Fibroblast of pulmonary artery (primary cell): ENCODE results near the gene SLC6A8.

Source experiments
- DNase-seq: peaks from one replicate; pipeline ENCODE4 v3.0.0-alpha.2; 2010; ENCODE audit warnings: low read depth
- H3K4me3 ChIP-seq: replicated peaks from 2 replicates; pipeline ENCODE4 v1.5.1; 2011; ENCODE audit warnings: low read depth, mild to moderate bottlenecking, control low read depth, low read length, moderate library complexity
- CTCF ChIP-seq: IDR thresholded peaks from 2 replicates; pipeline ENCODE4 v1.5.1; 2011; ENCODE audit warnings: mild to moderate bottlenecking, control low read depth, low read length, inconsistent platforms; ENCODE audit errors: missing control alignments

The SLC6A8 gene

DNA sequence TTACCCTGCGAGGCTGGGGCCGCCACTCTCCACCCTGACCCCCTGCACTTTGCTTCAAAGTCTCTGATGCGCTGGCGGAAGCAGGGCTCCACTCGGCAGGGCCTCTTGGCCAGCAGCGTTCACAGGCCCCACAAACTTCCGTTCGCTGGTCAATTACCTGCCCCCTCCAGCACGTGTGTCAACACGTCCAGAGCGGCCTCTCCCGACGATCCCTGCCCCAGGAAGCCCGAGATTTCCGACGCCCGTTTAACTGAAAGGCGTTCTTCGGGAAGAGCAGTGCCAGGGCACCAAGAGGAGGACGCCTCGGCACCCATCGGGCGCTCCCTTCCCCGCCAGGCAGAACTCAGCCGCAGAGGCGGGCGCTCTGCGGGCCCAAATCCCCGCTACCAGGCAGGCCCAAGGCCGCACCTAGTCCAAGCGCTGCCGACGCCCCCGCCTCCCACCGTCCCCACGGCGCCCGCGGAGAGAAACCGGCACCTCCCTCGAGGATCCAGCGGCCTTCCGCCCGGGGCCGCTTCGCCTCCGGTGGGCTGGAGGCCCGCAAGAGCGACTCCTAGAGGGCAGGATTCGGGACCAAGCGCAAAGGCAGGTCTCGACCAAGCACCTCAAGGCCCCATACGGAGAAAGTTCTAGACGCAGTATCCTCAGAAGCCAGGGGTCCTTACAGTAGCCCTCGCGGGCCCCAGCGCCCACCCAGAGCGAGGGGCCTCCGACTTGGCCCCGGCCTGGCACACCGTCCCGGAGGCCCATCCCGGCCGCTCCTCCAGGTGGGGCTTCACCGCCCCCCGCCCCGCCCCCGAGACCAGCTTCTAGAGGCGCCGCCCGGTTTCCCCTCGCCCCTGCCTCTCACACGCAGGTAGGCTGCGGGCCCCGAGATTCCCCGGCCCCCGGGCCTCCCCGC, 35.9 kb downstream of the SLC6A8 start:
- TF ChIP-seq CTCF: peak; percentile 36
- peak; percentile 40 for DNase-seq
- H3K4me3 ChIP-seq: peak overlapping the region; percentile 67

- DNase-seq: peak; percentile 86
- no peak for TF ChIP-seq CTCF
- peak within 1 kb of the TSS; percentile 67 for H3K4me3 ChIP-seq
Measured at GRCh38 chrX:153724252-153725038, 36.7 kb downstream of the SLC6A8 start, which contains the start of the genes ABCD1 and BCAP31. ABCD1 (plus strand) TSS chrX:153724856; CDS start chrX:153725267, 411 bp downstream. BCAP31 (minus strand) TSS chrX:153724387; CDS start chrX:153723244, 1,143 bp downstream.

DNA sequence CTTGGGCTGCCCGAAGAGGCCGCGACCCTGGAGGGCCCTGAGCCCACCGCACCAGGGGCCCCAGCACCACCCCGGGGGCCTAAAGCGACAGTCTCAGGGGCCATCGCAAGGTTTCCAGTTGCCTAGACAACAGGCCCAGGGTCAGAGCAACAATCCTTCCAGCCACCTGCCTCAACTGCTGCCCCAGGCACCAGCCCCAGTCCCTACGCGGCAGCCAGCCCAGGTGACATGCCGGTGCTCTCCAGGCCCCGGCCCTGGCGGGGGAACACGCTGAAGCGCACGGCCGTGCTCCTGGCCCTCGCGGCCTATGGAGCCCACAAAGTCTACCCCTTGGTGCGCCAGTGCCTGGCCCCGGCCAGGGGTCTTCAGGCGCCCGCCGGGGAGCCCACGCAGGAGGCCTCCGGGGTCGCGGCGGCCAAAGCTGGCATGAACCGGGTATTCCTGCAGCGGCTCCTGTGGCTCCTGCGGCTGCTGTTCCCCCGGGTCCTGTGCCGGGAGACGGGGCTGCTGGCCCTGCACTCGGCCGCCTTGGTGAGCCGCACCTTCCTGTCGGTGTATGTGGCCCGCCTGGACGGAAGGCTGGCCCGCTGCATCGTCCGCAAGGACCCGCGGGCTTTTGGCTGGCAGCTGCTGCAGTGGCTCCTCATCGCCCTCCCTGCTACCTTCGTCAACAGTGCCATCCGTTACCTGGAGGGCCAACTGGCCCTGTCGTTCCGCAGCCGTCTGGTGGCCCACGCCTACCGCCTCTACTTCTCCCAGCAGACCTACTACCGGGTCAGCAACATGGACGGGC, 37.5 kb downstream of the SLC6A8 start:
- peak overlapping the region; percentile 46 for H3K4me3 ChIP-seq
- TF ChIP-seq CTCF: no peak
- DNase-seq: no peak

DNA sequence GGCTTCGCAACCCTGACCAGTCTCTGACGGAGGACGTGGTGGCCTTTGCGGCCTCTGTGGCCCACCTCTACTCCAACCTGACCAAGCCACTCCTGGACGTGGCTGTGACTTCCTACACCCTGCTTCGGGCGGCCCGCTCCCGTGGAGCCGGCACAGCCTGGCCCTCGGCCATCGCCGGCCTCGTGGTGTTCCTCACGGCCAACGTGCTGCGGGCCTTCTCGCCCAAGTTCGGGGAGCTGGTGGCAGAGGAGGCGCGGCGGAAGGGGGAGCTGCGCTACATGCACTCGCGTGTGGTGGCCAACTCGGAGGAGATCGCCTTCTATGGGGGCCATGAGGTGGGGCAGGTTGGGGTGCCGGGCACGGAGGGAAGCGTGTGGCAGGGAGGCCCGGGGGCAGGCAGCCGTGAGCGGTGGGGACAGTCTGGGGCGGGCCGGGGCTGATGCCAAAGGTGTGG, 38.1 kb downstream of the SLC6A8 start:
- no peak overlapping the region for H3K4me3 ChIP-seq
- no peak for DNase-seq
- no peak for TF ChIP-seq CTCF

DNA sequence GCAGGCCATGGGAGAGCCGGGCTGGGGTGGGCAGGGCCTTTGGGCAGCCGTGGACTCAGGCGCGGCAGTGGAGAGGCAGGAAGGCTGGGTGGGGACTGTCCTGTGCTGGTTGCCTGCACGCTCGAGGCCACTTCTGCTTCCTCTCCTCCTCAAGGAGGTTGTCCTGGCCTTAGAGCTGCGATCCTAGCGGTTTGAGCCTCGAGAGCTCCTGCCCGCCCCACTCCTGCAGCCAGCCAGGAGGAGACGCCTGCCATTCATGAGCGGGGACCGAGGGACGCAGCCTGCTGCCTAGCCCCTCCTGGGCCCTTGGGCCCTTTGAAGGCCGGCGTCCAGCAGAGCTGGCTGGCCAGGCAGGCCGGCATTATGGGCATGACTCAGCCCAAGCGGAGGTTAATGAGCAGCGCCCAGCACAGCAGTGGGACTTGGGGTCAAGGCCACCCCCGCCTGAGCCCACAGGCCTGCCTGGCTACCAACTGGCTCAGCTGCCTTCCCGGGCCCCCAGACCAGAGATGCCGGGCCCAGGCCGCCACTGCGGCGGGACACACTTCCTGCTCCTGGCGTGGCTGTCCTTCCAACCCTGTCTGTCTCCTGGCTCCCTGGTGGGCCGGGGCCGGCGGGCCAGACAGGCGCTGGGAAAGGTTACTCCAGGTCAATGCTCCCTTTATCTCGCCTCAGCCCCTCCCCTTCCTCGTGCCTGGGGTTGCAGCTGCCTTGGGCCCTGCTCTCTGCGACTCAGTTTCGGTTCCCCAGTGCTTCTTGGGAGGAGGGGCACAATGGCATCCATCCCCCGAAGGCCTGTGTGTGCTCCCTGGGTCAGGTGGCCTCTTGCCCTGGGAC, 38.8 kb downstream of the SLC6A8 start:
- H3K4me3 ChIP-seq: peak overlapping the region; percentile 29
- DNase-seq: peak; percentile 34
- TF ChIP-seq CTCF: no peak
